Breast epithelium (tissue), 4 donors: ENCODE results near the gene TAF10. TPM values are rescaled to one million over a fixed set of nuclear protein-coding genes. Genes with fewer than 3 reads are reported as not detected.
A peak's percentile ranks its signal among the peaks of the same experiment; 100 is the strongest.

Source experiments
- DNase-seq, 2 donors: peaks; one replicate each; pipeline ENCODE4 v3.0.0-alpha.2; 2019; ENCODE audit warnings: low spot score in 2 of 2
- H3K27ac ChIP-seq, 2 donors: fragments of 200-600 bp; sonication (generic) in 1 of 2; one replicate each; pipeline ENCODE4 v1.5.1; 2016 to 2019; ENCODE audit warnings: mild to moderate bottlenecking in 1 of 2
- H3K27me3 ChIP-seq, 2 donors: fragments of 200-600 bp; sonication (generic) in 1 of 2; one replicate each; pipeline versions ENCODE4 v1.5.1 to v1.6.0; 2017 to 2019; ENCODE audit warnings: control low read depth in 1 of 2, mild to moderate bottlenecking in 1 of 2
- H3K36me3 ChIP-seq: fragments of 200-600 bp; one replicate; pipeline ENCODE4 v1.5.1; 2019
- H3K4me1 ChIP-seq, 2 donors: fragments of 200-600 bp; sonication (generic); one replicate each; pipeline ENCODE4 v1.5.1; 2016 to 2019; ENCODE audit warnings: control low read depth in 1 of 2
- H3K4me3 ChIP-seq, 3 donors: fragments of 200-600 bp; sonication (generic); 1 replicate in 2 of 3; 2 replicates in 1 of 3; pipeline ENCODE4 v1.5.1; 2016 to 2019; ENCODE audit warnings: mild to moderate bottlenecking in 3 of 3, moderate library complexity in 2 of 3
- H3K9me3 ChIP-seq, 2 donors: fragments of 200-600 bp; sonication (generic) in 1 of 2; one replicate each; pipeline ENCODE4 v1.5.1; 2016 to 2019; ENCODE audit warnings: control low read depth in 1 of 2
- POLR2A ChIP-seq: fragments of 450-650 bp; IDR thresholded peaks from one replicate; pipeline ENCODE4 v1.6.1; 2016; ENCODE audit warnings: antibody characterized with exemption, mild to moderate bottlenecking, moderate library complexity
- POLR2AphosphoS5 ChIP-seq, 3 donors: sonication (generic); formaldehyde crosslinking; IDR thresholded peaks; one replicate each; pipeline ENCODE4 v1.6.1; 2017; ENCODE audit warnings: antibody characterized with exemption in 3 of 3
- intact Hi-C: fragments of 100-400 bp; cut with DNase I; formaldehyde crosslinking; loops from one replicate; pipeline ENCODE4 v1.15.1; 2023; ENCODE audit warnings: low total_unique reads
- total RNA-seq, 3 donors: library from RNA; depleted of rRNA; stranded (reverse); fragments of >200 nt; gene quantifications; one replicate each; pipeline ENCODE4 v1.1.0, GENCODE V29; 2016
- TF ChIP-seq, protein P1 (sequence below), 3 donors: fragments of 450-650 bp; IDR thresholded peaks; one replicate each; pipeline ENCODE4 v1.5.1; 2016 to 2017; ENCODE audit warnings: antibody characterized with exemption in 3 of 3, mild to moderate bottlenecking in 3 of 3, moderate library complexity in 3 of 3

TAF10 gene
- total RNA-seq, 3 donors from 2014 or later: 45.4 to 82.6 (median 54.7) TPM

GRCh38 chr11:6608011-6608410 lies 4.0 kb downstream of the TAF10 start:
- Histone ChIP-seq H3K27ac (peak overlapping the region; percentile 92 to 96), H3K9me3 (no peaks in the 10 kb centered on the region), H3K4me1 (peaks cover 0 to 24% of the 10 kb centered on the region in 2 donors), H3K4me3 (no peak overlapping the region), H3K27me3 (no peaks in the 10 kb centered on the region), H3K36me3 (peaks cover 13% of the 10 kb centered on the region)
- TF ChIP-seq, protein P1, sequence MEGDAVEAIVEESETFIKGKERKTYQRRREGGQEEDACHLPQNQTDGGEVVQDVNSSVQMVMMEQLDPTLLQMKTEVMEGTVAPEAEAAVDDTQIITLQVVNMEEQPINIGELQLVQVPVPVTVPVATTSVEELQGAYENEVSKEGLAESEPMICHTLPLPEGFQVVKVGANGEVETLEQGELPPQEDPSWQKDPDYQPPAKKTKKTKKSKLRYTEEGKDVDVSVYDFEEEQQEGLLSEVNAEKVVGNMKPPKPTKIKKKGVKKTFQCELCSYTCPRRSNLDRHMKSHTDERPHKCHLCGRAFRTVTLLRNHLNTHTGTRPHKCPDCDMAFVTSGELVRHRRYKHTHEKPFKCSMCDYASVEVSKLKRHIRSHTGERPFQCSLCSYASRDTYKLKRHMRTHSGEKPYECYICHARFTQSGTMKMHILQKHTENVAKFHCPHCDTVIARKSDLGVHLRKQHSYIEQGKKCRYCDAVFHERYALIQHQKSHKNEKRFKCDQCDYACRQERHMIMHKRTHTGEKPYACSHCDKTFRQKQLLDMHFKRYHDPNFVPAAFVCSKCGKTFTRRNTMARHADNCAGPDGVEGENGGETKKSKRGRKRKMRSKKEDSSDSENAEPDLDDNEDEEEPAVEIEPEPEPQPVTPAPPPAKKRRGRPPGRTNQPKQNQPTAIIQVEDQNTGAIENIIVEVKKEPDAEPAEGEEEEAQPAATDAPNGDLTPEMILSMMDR (IDR thresholded peaks at IDR 0.05): no peak
- TF ChIP-seq POLR2A: no peak
- no peak for TF ChIP-seq POLR2AphosphoS5 (IDR thresholded peaks at IDR 0.05)
- peak in 1 of 2 donors; percentile 15 for DNase-seq
- intact Hi-C loops: loop anchor here (5.0 kb wide), 1 partner anchor 1564 kb away; no protein-coding TSS in a partner anchor

- TF ChIP-seq POLR2AphosphoS5 (IDR thresholded peaks at IDR 0.05) (no peak), POLR2A (no peak)
- TF ChIP-seq, protein P1 (IDR thresholded peaks at IDR 0.05): no peak
- peak in 1 of 2 donors; percentile 9 for DNase-seq
- intact Hi-C loops: loop anchor here (5.0 kb wide), 1 partner anchor 1565 kb away; no protein-coding TSS in a partner anchor
- peak overlapping the region in 2 of 3 donors; percentile 56 to 92 for H3K4me3 ChIP-seq
- peaks cover 13% of the 10 kb centered on the region for H3K36me3 ChIP-seq
- H3K9me3 ChIP-seq: no peaks in the 10 kb centered on the region
- no peaks in the 10 kb centered on the region for H3K27me3 ChIP-seq
- H3K4me1 ChIP-seq: peaks cover under 1 to 28% of the 10 kb centered on the region in 2 donors
- peak overlapping the region; percentile 92 to 96 for H3K27ac ChIP-seq
Measured at GRCh38 chr11:6607190-6607795, 4.7 kb downstream of the TAF10 start.

DNA sequence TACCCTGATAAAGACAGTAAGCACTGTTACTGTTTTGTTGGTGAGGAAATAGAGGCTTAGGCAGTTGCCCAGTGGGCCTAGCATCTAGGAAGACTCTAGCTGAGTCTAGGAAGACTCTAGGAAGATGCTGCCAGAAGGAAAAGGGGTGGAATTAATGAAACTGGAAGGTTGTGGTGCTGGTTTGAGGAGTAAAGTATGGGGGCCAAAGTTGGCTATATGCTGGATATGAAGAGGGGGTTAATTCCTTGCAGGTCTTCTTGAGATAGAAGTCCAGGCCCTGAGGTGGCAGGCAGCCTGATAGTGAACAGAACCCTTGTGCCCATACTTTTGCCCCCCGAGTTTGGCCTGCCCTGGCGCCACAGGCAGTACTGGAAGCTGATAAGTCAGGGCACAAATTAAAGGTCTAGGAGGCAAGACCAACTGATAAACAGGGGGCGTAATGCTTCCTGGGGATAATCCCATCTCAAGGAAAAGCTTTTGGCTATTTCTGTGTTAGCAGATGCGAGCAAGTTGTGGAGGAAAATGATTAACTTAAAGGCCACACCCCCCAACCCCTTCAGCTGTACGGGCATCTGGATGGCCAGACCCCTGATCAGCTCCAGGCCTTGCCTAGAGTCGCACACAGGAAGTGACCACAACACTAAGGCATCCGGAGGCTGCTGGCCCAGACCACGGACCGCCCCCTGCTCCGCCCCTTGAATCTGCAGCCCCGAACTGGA lies 5.4 kb downstream of the TAF10 start:
- TF ChIP-seq, protein P1 (IDR thresholded peaks at IDR 0.05): no peak
- TF ChIP-seq POLR2AphosphoS5 (IDR thresholded peaks at IDR 0.05): peak; percentile 54 to 87 (median 58)
- peak; percentile 81 to 93 for DNase-seq
- Histone ChIP-seq H3K9me3 (no peaks in the 10 kb centered on the region), H3K27ac (peak overlapping the region; percentile 92 to 96), H3K36me3 (peaks cover 13% of the 10 kb centered on the region), H3K4me3 (peak overlapping the region; percentile 10 to 92 (median 56)), H3K27me3 (no peaks in the 10 kb centered on the region), H3K4me1 (peaks cover 6 to 35% of the 10 kb centered on the region in 2 donors)
- intact Hi-C loops: loop anchor here (5.0 kb wide), 1 partner anchor 1566 kb away; no protein-coding TSS in a partner anchor

DNA sequence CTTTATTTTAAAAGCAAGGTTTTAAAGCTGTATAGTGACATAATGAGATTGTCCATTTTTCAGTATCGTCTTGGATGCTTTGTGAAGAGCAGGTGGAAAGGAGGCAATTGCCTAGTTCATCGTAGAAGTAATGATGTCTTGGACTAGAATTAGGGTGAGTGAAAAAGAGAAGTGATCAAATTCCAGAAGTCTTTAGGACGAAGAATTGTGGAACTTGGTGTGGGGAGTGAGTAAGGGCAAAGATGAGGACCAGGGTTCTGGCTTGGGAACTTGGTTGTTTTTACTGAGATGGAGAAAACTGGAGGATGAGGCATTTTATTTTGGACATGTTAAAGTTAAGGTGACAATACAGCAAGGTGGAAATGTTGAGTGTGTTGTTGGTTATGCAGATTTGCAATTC lies 7.2 kb downstream of the TAF10 start:
- no peaks in the 10 kb centered on the region for H3K27me3 ChIP-seq
- peak overlapping the region; percentile 76 to 93 (median 92) for H3K4me3 ChIP-seq
- H3K9me3 ChIP-seq: no peaks in the 10 kb centered on the region
- intact Hi-C loops: loop anchor here (5.0 kb wide), 1 partner anchor 1568 kb away; no protein-coding TSS in a partner anchor
- DNase-seq: no peak
- TF ChIP-seq, protein P1 (IDR thresholded peaks at IDR 0.05): no peak
- TF ChIP-seq POLR2A: no peak
- no peak for TF ChIP-seq POLR2AphosphoS5 (IDR thresholded peaks at IDR 0.05)
- peak overlapping the region; percentile 92 to 96 for H3K27ac ChIP-seq
- peaks cover 16% of the 10 kb centered on the region for H3K36me3 ChIP-seq
- H3K4me1 ChIP-seq: peaks cover 6 to 36% of the 10 kb centered on the region in 2 donors
